ENCODE measurements around the gene C1QTNF6.

GRCh38 chr22:37179622-37180420, 8.2 kb downstream of the C1QTNF6 start:
- no peak for TF ChIP-seq ZNF843 (tag by site-specific recombination; IDR thresholded peaks at IDR 0.05)
- TF ChIP-seq, protein P1, sequence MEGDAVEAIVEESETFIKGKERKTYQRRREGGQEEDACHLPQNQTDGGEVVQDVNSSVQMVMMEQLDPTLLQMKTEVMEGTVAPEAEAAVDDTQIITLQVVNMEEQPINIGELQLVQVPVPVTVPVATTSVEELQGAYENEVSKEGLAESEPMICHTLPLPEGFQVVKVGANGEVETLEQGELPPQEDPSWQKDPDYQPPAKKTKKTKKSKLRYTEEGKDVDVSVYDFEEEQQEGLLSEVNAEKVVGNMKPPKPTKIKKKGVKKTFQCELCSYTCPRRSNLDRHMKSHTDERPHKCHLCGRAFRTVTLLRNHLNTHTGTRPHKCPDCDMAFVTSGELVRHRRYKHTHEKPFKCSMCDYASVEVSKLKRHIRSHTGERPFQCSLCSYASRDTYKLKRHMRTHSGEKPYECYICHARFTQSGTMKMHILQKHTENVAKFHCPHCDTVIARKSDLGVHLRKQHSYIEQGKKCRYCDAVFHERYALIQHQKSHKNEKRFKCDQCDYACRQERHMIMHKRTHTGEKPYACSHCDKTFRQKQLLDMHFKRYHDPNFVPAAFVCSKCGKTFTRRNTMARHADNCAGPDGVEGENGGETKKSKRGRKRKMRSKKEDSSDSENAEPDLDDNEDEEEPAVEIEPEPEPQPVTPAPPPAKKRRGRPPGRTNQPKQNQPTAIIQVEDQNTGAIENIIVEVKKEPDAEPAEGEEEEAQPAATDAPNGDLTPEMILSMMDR (tag by site-specific recombination; IDR thresholded peaks at IDR 0.05) = no peak
- no peak for TF ChIP-seq ZNF311 (tag by site-specific recombination; IDR thresholded peaks at IDR 0.05; ENCODE audit: borderline replicate concordance)
- no peak for TF ChIP-seq ZNF792 (tag by site-specific recombination; IDR thresholded peaks at IDR 0.05)
- TF ChIP-seq, protein P2, sequence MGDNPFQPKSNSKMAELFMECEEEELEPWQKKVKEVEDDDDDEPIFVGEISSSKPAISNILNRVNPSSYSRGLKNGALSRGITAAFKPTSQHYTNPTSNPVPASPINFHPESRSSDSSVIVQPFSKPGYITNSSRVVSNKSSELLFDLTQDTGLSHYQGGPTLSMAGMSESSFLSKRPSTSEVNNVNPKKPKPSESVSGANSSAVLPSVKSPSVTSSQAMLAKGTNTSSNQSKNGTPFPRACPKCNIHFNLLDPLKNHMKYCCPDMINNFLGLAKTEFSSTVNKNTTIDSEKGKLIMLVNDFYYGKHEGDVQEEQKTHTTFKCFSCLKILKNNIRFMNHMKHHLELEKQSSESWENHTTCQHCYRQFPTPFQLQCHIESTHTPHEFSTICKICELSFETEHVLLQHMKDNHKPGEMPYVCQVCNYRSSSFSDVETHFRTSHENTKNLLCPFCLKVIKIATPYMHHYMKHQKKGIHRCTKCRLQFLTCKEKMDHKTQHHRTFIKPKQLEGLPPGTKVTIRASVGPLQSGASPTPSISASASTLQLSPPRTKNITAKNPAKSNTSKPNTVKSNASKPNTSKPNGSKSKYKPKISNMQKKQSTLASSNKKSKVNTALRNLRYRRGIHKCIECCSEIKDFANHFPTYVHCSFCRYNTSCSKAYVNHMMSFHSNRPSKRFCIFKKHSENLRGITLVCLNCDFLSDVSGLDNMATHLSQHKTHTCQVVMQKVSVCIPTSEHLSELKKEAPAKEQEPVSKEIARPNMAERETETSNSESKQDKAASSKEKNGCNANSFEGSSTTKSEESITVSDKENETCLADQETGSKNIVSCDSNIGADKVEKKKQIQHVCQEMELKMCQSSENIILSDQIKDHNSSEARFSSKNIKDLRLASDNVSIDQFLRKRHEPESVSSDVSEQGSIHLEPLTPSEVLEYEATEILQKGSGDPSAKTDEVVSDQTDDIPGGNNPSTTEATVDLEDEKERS (tag by site-specific recombination; IDR thresholded peaks at IDR 0.05) = no peak
- TF ChIP-seq, protein P3, sequence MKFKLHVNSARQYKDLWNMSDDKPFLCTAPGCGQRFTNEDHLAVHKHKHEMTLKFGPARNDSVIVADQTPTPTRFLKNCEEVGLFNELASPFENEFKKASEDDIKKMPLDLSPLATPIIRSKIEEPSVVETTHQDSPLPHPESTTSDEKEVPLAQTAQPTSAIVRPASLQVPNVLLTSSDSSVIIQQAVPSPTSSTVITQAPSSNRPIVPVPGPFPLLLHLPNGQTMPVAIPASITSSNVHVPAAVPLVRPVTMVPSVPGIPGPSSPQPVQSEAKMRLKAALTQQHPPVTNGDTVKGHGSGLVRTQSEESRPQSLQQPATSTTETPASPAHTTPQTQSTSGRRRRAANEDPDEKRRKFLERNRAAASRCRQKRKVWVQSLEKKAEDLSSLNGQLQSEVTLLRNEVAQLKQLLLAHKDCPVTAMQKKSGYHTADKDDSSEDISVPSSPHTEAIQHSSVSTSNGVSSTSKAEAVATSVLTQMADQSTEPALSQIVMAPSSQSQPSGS (tag by site-specific recombination; IDR thresholded peaks at IDR 0.05; ENCODE audit: low read depth) = no peak
- TF ChIP-seq ZNF423 (tag by site-specific recombination; IDR thresholded peaks at IDR 0.05) = no peak
- TF ChIP-seq SP3 (tag by site-specific recombination; IDR thresholded peaks at IDR 0.05) = no peak
